RWPE1 (cell line): ENCODE measurements around the gene MTHFS.
A peak's percentile ranks its signal among the peaks of the same experiment; 100 is the strongest.
"Not testable (repeated sequence)": the region's sequence is repeated elsewhere in the genome, so short reads cannot be mapped to it uniquely, and the experiment has no call there.

Source experiments
- CTCF ChIA-PET: fragments of 350-600 bp; sonication (Branson Sonifier 250); formaldehyde crosslinking; extraction: SDS; loops from one replicate; lab custom pipeline; 2021; lab: Yijun Ruan, JAX
- POLR2A ChIA-PET: fragments of 400-600 bp; formaldehyde crosslinking; extraction: SDS; loops from one replicate; lab custom pipeline; 2020; ENCODE audit warnings: antibody characterized with exemption; ENCODE audit not compliant: low non-redundant PET; lab: Yijun Ruan, JAX
- DNase-seq: peaks from one replicate; pipeline ENCODE4 v3.0.0; 2012; ENCODE audit warnings: low spot score
- H3K27ac ChIP-seq: fragments of 450-650 bp; 2 replicates; pipeline ENCODE4 v1.5.1; 2017
- TF ChIP-seq, protein P1 (sequence below): fragments of 450-650 bp; conservative IDR thresholded peaks from 2 replicates; pipeline ENCODE4 v1.5.1; 2017; ENCODE audit warnings: low read depth, mild to moderate bottlenecking

The MTHFS gene

DNA sequence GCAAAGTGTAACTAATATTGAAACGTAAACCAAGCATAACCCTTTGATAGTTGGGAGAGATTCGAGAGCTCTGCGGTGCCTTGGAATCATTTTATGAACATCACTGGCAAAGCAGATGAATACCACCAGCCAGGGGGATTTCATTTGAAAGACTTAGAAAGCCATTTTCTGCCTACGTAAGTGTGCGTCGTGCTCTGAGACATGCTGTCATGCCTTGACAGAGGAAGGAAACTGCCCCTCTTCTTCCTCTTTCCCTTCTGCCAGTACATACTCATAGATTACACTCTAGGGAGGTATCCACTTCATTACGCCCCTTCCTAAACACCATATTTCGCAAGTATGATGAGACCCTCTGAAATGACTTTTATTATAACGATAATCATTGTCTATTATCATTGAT lies 3.3 kb upstream of the MTHFS start:
- DNase-seq, result no peak
- CTCF ChIA-PET, result no interaction called here
- TF ChIP-seq, protein P1, sequence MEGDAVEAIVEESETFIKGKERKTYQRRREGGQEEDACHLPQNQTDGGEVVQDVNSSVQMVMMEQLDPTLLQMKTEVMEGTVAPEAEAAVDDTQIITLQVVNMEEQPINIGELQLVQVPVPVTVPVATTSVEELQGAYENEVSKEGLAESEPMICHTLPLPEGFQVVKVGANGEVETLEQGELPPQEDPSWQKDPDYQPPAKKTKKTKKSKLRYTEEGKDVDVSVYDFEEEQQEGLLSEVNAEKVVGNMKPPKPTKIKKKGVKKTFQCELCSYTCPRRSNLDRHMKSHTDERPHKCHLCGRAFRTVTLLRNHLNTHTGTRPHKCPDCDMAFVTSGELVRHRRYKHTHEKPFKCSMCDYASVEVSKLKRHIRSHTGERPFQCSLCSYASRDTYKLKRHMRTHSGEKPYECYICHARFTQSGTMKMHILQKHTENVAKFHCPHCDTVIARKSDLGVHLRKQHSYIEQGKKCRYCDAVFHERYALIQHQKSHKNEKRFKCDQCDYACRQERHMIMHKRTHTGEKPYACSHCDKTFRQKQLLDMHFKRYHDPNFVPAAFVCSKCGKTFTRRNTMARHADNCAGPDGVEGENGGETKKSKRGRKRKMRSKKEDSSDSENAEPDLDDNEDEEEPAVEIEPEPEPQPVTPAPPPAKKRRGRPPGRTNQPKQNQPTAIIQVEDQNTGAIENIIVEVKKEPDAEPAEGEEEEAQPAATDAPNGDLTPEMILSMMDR, result no peak
- POLR2A ChIA-PET, result no interaction called here
- H3K27ac ChIP-seq, result no peak overlapping the region

DNA sequence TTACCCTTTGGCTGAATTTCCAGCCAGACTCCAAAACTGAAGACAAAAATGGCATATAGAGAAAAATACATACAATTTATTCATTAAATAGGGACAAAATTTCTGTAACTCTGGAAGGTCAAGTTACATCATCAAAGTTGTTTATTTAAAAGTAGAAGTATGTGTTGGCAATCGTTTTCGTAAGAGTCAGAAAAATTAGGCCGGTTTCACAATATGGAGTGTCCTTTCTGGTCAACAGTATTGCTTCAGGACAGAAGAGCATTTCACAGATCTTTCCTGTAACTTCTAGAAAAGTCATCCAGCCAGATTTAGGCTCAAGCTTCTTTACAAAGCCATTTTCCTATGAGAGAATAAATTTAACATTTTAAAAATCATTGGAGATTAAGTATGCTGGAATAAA lies 2.0 kb upstream of the MTHFS start:
- POLR2A ChIA-PET, H3K27ac ChIP-seq, DNase-seq: not testable (repeated sequence)
- CTCF ChIA-PET, result interaction anchor here (0.7 to 0.8 kb wide), 2 partner anchors 15 to 99 kb away, joined by 3 read pairs; no protein-coding TSS in a partner anchor

DNA sequence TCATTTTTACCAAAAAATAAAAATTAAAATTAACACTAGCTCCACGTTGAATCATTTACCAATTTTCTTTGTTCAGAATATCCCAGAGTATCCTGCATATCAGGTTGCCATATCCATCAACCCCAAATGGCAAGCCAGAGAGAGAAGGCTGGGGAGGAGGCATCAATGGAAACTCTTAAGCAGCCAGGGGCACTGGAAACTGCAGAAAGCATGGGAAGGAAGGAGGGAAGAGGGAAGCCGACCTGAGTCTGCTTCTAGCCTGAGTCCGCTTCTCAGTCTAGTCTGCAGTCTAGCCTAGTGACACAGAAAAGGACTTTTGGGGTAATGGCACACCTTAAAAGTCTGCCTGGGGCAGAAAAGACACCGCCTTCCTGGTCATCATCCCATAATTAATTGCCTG lies 1.6 kb upstream of the MTHFS start:
- ChIA-PET POLR2A (no interaction called here), CTCF (interaction anchor here (0.7 to 0.8 kb wide), 2 partner anchors 15 to 99 kb away, joined by 3 read pairs; no protein-coding TSS in a partner anchor)
- TF ChIP-seq, protein P1, result no peak
- no peak overlapping the region for H3K27ac ChIP-seq
- no peak for DNase-seq

DNA sequence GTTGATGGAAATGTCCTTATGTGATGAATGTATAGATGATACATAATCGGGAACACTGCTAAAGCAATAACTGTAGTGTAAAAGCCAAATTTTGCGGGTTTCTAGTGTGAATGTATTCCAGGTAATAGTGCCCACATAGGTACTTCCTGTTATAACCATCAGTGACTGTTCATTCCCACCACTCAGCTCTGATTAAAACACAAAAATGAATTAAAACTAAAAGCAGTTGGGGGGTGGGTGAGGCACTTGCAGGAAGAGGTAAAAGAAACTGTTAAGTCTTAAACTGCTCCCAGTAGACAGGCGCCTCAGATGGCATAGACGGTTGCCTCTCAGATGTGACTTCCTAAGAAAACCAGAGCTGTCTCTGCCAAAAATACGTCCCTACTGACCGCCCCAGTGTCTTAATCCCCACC lies 893 bp upstream of the MTHFS start:
- no peak overlapping the region for H3K27ac ChIP-seq
- ChIA-PET CTCF (no interaction called here), POLR2A (no interaction called here)
- TF ChIP-seq, protein P1, result no peak
- no peak for DNase-seq

DNA sequence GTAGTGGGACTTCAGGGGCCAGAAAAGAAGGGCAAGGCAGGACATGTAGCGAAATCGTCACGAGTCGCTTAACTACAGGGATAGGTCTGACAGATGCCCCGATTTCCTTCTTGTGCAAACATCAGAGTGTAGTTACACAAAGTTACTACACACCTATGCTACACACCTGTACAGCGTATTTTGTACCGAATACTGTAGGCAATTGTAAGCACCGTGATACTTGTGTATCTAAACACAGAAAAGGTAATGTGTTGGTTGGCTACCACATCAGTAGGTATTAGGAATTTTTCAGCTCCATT lies 515 bp upstream of the MTHFS start:
- POLR2A ChIA-PET, result no interaction called here
- no peak for DNase-seq

DNA sequence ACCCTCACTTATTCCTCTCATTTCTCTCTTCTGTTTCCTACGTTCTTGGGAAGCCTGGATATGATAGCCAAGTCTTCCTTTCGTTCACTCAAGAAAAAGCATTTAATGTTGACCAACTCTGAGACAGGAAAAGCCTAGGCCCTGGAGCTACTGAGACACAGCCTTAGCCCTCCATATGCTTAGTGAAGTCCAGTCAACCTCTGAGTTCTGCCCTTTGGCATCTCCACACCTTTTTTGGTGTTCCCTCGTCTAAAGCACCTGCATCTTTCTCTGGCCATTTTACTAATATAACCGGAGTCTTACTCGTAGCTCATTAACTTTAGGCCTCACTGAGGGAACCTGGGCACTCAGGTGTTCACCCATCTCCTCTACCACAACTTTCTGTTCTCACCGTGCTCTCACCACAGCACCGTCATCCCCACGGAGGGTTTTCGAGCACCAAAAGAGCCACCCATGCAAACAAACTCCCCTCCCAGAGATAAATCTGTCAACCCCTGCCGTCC lies 632 bp downstream of the MTHFS start:
- ChIA-PET CTCF (no interaction called here), POLR2A (no interaction called here)
- TF ChIP-seq, protein P1, result no peak
- no peak for DNase-seq
- peak overlapping the region; percentile 86 for H3K27ac ChIP-seq

More for the DNA sequence above, 515 bp upstream of the MTHFS start:
- TF ChIP-seq, protein P1, result no peak
- CTCF ChIA-PET, result interaction anchor here (0.5 kb wide), 1 partner anchor 276 kb away, joined by 3 read pairs; no protein-coding TSS in a partner anchor
- peak overlapping the region; percentile 86 for H3K27ac ChIP-seq

DNA sequence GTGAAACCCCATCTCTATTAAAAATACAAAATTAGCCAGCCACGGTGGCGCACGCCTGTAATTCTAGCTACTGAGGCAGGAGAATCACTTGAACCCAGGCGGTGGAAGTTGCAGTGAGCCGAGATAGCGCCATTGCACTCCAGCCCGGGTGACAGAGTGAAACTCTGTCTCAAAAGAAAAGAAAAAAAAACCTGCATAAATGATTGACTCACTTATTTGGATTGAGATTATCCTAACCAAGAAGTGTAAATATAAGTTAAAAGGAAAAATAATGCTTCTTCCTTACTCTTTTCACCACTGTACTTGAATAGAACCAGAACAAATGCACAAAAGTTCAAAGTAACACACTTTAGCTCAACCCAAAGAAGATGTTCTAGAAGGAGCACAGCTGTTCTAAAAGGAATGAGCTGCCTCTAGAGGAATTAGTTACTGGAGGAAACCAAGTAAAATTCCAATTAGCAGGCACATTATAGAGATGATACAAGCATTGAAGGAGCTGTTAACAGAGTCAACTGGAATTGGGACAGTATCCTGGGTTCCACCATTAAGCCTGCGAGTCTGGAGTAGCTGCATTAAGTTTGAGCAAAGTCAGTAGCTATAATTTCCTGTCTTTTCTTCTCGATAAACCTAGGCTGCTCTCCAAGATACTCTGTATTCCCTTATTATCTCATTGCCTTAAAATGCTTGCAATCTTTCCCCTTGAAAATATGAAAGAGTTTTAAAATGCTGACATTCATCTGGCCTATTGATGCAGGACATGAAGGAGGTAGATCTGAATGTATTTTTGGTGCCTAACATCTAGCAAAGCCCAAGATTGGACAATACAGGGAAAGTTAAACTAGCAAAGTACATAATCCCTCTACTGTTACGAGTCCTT lies 9.5 kb downstream of the MTHFS start:
- ChIA-PET POLR2A (no interaction called here), CTCF (interaction anchor here (0.6 kb wide), 3 partner anchors 37 to 244 kb away, joined by 3 to 6 read pairs (median 4); no protein-coding TSS in a partner anchor)
- no peak overlapping the region for H3K27ac ChIP-seq
- DNase-seq, result no peak
- TF ChIP-seq, protein P1, result no peak
